Uterus (tissue), 4 donors: ENCODE data around the gene SASS6. TPM values are rescaled to one million over a fixed set of nuclear protein-coding genes. Genes with fewer than 3 reads are reported as not detected.

Experiments
- DNase-seq, 2 donors: peaks; one replicate each; pipeline ENCODE4 v3.0.0-alpha.2; 2019 to 2020
- H3K27ac ChIP-seq, 2 donors: fragments of 200-600 bp; sonication (generic); 1 replicate in 1 of 2; 2 replicates in 1 of 2; pipeline ENCODE4 v1.5.1; 2016 to 2018
- H3K27me3 ChIP-seq, 2 donors: fragments of 200-600 bp; sonication (generic); one replicate each; pipeline ENCODE4 v1.5.1; 2018 to 2019; ENCODE audit warnings: control low read depth in 1 of 2
- H3K36me3 ChIP-seq, 2 donors: fragments of 200-600 bp; sonication (generic); one replicate each; pipeline ENCODE4 v1.5.1; 2019; ENCODE audit warnings: control low read depth in 1 of 2
- H3K4me1 ChIP-seq, 2 donors: fragments of 200-600 bp; sonication (generic); one replicate each; pipeline ENCODE4 v1.5.1; 2018 to 2019; ENCODE audit warnings: control low read depth in 1 of 2
- H3K4me3 ChIP-seq, 2 donors: fragments of 200-600 bp; sonication (generic); 1 replicate in 1 of 2; 2 replicates in 1 of 2; pipeline ENCODE4 v1.5.1; 2018 to 2019; ENCODE audit warnings: mild to moderate bottlenecking in 1 of 2
- H3K9me3 ChIP-seq, 2 donors: fragments of 200-600 bp; sonication (generic); one replicate each; pipeline ENCODE4 v1.5.1; 2019; ENCODE audit warnings: control low read depth in 1 of 2
- POLR2A ChIP-seq, 2 donors: fragments of 450-650 bp; IDR thresholded peaks; one replicate each; pipeline ENCODE4 v1.6.1; 2016; ENCODE audit warnings: antibody characterized with exemption in 2 of 2, mild to moderate bottlenecking in 1 of 2, moderate library complexity in 1 of 2
- intact Hi-C: fragments of 100-400 bp; cut with DNase I; formaldehyde crosslinking; loops from one replicate; pipeline ENCODE4 v1.15.1; 2023; ENCODE audit warnings: low total_unique reads
- total RNA-seq, 4 donors: library from RNA; depleted of rRNA in 3 of 4; stranded (reverse); fragments of >200 nt in 3 of 4; gene quantifications; one replicate each; pipeline versions ENCODE4 v1.1.0 to v1.2.4, GENCODE V29; 2014 to 2023
- TF ChIP-seq, protein P1 (sequence below), 4 experiments: fragments of 200-600 bp in 2 of 4; fragments of 450-650 bp in 2 of 4; sonication (generic) in 2 of 4; IDR thresholded peaks; one replicate each; pipeline ENCODE4 v1.5.1; 2016 to 2019; ENCODE audit warnings: antibody characterized with exemption in 4 of 4, mild to moderate bottlenecking in 2 of 4, moderate library complexity in 1 of 4
- donor health status: DM: yes; HTN: yes; CAD: no.

Gene SASS6
- total RNA-seq, 4 donors from 2014 or later = 0.77 to 7.6 (median 4.5) TPM

DNA sequence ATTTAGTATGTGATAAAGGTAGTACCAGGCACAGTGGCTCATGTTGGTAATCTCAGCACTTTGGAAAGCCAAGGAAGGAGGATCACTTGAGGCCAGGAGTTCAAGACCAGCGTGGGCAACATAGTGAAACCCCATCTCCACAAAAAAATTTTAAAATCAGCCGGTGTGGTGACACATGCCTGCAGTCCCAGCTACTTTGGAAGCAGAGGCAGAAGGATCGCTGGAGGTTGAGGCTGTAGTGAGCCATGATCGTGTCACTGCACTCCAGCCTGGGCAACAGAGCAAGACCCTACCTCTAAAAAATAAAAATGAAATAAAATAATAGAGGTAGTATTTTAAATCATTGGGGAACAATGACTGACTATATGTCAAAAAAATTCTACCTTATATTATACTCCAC lies 17.2 kb downstream of the SASS6 start:
- Histone ChIP-seq H3K36me3 (no peaks in the 10 kb centered on the region), H3K9me3 (no peaks in the 10 kb centered on the region), H3K27ac (no peak overlapping the region), H3K27me3 (no peaks in the 10 kb centered on the region), H3K4me3 (no peak overlapping the region), H3K4me1 (no peaks in the 10 kb centered on the region)
- intact Hi-C loops = no loop called here
- TF ChIP-seq, protein P1, sequence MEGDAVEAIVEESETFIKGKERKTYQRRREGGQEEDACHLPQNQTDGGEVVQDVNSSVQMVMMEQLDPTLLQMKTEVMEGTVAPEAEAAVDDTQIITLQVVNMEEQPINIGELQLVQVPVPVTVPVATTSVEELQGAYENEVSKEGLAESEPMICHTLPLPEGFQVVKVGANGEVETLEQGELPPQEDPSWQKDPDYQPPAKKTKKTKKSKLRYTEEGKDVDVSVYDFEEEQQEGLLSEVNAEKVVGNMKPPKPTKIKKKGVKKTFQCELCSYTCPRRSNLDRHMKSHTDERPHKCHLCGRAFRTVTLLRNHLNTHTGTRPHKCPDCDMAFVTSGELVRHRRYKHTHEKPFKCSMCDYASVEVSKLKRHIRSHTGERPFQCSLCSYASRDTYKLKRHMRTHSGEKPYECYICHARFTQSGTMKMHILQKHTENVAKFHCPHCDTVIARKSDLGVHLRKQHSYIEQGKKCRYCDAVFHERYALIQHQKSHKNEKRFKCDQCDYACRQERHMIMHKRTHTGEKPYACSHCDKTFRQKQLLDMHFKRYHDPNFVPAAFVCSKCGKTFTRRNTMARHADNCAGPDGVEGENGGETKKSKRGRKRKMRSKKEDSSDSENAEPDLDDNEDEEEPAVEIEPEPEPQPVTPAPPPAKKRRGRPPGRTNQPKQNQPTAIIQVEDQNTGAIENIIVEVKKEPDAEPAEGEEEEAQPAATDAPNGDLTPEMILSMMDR (IDR thresholded peaks at IDR 0.05) = no peak
- no peak for TF ChIP-seq POLR2A (IDR thresholded peaks at IDR 0.05)
- no peak for DNase-seq

DNA sequence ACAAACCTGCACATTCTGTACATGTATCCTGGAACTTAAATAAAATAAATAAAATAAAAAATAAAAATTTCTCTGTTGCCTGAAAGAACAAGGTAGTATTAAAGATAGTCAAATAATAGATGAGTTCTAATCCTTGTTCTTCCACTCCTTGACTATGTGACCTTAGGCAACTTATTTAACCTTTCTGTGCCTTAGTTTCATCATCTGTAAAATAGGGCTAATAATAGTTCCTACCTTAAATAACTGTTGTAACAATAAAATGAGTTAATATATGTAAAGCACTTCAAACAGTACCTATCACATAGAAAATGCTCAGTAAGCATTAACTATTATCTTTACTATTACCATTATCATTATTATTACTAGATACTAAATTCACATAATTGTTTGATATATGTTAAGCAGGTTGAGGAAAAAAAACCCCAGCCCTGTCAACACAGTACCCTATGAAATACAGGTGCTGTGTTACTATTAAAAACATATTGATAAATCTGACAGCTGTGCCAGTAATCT lies 23.1 kb downstream of the SASS6 start:
- Histone ChIP-seq H3K27ac (no peak overlapping the region), H3K9me3 (no peaks in the 10 kb centered on the region), H3K36me3 (no peaks in the 10 kb centered on the region), H3K27me3 (no peaks in the 10 kb centered on the region), H3K4me3 (no peak overlapping the region), H3K4me1 (no peaks in the 10 kb centered on the region)
- TF ChIP-seq POLR2A (IDR thresholded peaks at IDR 0.05) = no peak
- TF ChIP-seq, protein P1 (IDR thresholded peaks at IDR 0.05) = no peak
- DNase-seq = no peak
- intact Hi-C loops = no loop called here

DNA sequence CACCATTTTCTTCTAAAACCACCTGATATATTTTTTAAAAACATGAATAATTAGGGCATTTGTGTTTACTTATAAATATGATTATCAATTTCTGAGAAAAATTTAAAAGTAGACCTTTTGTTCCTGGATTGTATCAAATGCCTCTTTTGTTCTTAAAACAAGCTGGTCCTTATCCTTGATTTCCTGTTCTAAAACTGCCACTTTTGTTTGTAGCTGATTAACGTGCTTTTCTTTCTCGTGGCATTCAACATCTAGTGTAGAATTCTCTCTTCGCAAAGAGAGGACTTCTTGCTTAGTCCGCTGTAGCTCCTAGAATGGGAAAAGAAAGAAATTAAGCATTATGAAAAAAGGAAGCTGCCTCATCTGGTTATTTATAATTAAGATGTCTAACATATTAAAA lies 25.0 kb downstream of the SASS6 start:
- H3K9me3 ChIP-seq = no peaks in the 10 kb centered on the region
- intact Hi-C loops = no loop called here
- H3K36me3 ChIP-seq = no peaks in the 10 kb centered on the region
- DNase-seq = no peak
- no peak for TF ChIP-seq POLR2A (IDR thresholded peaks at IDR 0.05)
- no peak overlapping the region for H3K4me3 ChIP-seq
- H3K4me1 ChIP-seq = no peaks in the 10 kb centered on the region
- no peak overlapping the region for H3K27ac ChIP-seq
- no peaks in the 10 kb centered on the region for H3K27me3 ChIP-seq

DNA sequence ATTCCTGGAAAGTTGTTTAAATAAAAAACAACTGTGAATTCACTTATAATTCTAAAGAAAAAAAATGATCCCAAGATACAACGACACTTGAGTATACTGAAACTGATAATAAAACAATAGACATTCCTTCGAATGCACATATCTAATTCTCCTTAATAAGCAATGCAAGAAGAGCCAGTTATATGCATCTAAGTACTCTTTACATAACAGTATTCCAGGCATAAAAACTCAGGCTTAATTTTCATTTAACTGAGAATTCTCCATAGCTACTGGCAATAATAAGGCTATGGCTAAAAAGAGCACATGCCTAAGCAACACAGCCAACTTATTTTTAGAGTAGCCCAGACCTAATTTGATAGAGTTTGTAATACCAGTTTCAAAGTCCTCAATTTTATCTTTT lies 31.2 kb downstream of the SASS6 start:
- no peaks in the 10 kb centered on the region for H3K4me1 ChIP-seq
- DNase-seq = no peak
- H3K9me3 ChIP-seq = no peaks in the 10 kb centered on the region
- TF ChIP-seq, protein P1 (IDR thresholded peaks at IDR 0.05) = no peak
- no peak for TF ChIP-seq POLR2A (IDR thresholded peaks at IDR 0.05)
- intact Hi-C loops = no loop called here
- H3K36me3 ChIP-seq = no peaks in the 10 kb centered on the region
- H3K4me3 ChIP-seq = no peak overlapping the region
- H3K27me3 ChIP-seq = no peaks in the 10 kb centered on the region
- H3K27ac ChIP-seq = no peak overlapping the region

DNA sequence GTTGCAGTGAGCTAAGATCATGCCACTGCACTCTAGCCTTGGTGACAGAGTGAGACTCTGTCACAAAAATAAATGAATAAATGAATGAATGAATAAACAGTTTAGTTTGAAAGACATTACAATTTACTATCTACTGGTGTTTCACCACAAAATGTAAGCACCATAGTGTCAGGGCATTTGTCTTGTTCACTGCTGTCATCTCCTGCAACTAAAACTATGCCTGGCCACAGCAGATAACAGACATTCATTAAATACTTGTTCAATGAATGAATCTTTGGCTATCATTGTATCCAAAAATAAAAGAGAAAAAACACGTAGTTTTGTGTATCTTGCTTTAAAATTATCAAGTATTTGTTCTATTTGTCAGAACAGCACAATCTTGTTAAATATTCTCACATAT lies 32.5 kb downstream of the SASS6 start:
- no peak for DNase-seq
- intact Hi-C loops = no loop called here

More for the DNA sequence above, 32.5 kb downstream of the SASS6 start:
- no peak overlapping the region for H3K4me3 ChIP-seq
- H3K4me1 ChIP-seq = no peaks in the 10 kb centered on the region
- no peak for TF ChIP-seq POLR2A (IDR thresholded peaks at IDR 0.05)
- TF ChIP-seq, protein P1 (IDR thresholded peaks at IDR 0.05) = no peak
- no peaks in the 10 kb centered on the region for H3K36me3 ChIP-seq
- no peaks in the 10 kb centered on the region for H3K27me3 ChIP-seq
- no peaks in the 10 kb centered on the region for H3K9me3 ChIP-seq
- H3K27ac ChIP-seq = no peak overlapping the region
